ENCODE measurements around the gene SAMD4B.
"Not testable (repeated sequence)": the region's sequence is repeated elsewhere in the genome, so short reads cannot be mapped to it uniquely, and the experiment has no call there.

The SAMD4B gene

GRCh38 chr19:39310558-39311311, 31.5 kb upstream of the SAMD4B start:
- peak; percentile 77 for DNase-seq (ENCODE audit: low spot score)

- DNase-seq (ENCODE audit: low spot score), result no peak
Measured at GRCh38 chr19:39314016-39314728, 28.0 kb upstream of the SAMD4B start.

DNA sequence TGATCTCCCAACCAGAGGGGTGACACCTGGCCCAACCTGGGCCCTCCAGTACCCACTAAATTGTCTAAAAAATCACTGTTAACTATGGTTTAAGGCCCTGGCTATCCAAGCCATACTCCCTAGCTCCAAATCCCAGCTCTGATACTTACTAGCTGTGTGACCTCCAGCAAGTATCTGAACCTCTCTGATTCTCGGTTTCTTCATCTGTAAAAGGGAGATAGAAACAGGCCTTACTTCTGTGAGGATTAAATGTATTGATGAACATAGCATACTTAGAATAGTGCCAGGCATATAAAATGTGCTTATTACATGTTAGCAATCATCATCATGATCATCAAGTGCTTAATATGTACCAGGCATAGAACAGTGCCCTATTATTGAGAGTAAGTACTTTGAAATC, 26.3 kb upstream of the SAMD4B start:
- no peak for DNase-seq (ENCODE audit: low spot score)

DNA sequence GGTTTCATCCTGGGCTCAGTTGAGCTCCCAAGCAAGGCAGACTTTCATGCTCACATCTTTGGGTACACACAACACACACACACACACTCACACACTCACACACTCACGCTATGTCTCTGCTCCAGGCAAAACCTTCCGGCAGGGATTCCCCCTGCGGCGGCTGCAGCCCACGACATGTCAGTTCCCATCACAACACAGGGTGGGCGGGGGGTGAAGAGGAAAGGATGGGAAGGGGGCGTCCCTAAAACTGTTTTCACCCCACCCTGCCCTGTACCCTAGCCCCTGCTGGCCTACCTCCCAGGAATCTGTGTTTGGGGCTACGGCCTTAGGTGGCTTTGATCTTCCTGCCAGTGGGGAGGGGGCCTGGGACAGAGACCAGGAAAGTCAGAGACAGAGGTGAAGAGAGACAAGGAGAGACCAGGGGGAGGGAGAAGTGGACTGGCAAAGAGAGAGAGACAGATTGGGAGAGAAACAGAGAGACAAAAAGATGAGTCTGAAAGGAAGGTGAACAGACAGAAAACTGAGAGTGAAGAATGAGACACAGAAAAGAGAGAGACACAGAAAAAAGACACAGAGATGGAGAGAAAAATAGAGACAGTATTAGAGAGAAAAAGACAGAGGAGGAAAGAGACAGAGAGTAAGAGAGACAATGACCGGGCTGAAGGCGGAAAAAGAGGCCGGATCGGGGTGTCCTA, 25.4 kb upstream of the SAMD4B start:
- DNase-seq (ENCODE audit: low spot score), result no peak

- no peak for DNase-seq (ENCODE audit: low spot score)
Measured at GRCh38 chr19:39317476-39317875, 24.7 kb upstream of the SAMD4B start.

GRCh38 chr19:39318071-39318470, 24.1 kb upstream of the SAMD4B start:
- no peak for DNase-seq (ENCODE audit: low spot score)

GRCh38 chr19:39318690-39319089, 23.5 kb upstream of the SAMD4B start:
- DNase-seq (ENCODE audit: low spot score), result no peak

- DNase-seq (ENCODE audit: low spot score), result no peak
Measured at GRCh38 chr19:39319098-39319891, 22.9 kb upstream of the SAMD4B start.

- DNase-seq (ENCODE audit: low spot score), result peak; percentile 26
Measured at GRCh38 chr19:39319892-39320248, 22.4 kb upstream of the SAMD4B start.

DNA sequence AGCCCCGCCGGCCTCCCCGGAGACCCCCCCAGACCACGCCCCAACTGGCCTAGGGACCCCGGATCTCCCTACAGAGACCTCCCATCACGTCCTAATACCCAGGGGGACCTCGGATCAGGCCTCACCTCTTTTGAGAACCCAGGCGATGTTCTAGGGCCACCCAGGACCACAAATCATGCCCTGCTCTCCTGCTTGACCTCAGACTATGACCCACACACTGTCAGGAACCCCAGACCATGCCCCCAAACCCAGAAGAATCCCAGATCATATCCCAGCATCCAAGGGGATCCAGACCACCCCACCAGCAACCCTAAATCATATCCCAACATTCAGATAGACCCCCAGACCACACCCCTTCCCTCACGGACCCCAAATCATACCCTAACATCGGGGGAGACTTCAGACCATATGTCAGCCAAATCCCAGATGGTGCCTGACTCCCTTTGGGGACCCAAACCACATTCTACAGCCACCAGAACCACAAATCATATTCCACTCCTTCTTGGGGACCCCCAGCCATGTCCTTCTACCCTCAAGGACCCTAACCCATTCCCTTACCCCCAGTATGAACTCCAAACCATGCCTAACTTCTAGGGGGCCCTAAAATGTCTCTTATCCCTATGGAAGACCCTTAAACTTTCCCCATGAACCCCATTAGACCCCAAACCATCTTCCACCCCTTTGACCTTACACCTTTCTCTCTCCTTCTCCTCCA, 20.9 kb upstream of the SAMD4B start:
- no peak for DNase-seq (ENCODE audit: low spot score)

DNA sequence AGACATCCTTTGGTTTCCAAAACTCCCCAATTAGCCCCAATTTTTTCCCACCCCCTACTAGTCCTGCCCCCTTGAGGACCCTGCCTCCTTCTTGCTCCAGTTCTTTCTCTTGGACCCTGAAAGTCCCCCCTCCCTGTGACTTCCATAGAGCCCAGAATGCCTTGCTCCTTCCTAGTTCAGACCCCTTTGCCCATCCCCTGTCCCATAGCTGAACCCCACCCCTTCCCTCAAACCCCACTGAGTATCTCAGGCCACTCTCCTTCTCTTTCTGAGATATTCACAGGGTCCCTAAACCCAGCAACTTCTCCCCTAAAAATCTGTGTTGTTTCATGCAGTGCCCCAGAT, 20.4 kb upstream of the SAMD4B start:
- DNase-seq (ENCODE audit: low spot score), result no peak

GRCh38 chr19:39324242-39324842, 17.9 kb upstream of the SAMD4B start:
- DNase-seq (ENCODE audit: low spot score), result no peak

GRCh38 chr19:39325778-39326665, 16.2 kb upstream of the SAMD4B start:
- peak; percentile 52 for DNase-seq (ENCODE audit: low spot score)

DNA sequence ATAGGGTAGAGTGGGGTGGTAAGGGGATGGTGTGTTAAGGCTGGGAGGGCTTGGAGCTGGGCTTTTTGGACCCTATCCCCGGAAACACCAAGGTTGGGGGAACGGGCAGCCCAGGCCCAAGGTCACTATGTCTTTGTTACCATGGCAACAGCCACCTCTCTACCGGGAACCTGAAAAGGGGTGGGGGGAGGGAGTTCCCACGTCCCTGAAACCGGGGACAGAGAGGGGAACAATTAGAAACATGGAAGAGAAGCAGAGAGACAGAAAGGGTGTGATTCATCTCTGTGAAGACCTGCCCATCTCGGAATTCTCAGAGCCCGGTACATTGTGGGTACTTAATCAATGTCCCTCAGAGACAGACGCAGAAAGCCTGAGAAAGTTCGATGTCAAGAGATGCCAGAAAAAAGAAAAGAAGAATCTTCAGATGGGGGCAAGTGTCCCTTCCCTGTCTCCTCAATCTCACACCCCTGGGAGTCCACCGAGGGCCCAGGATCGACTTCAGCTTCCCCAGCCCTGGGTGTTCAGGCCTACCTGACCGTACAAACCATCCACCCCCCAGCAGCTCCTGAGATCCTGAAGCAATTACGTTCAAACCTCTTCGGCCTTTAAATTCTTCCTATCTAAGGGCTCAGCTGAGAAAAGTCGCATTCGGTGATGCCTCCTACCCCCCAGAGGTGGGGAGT, 14.7 kb upstream of the SAMD4B start:
- no peak for DNase-seq (ENCODE audit: low spot score)

DNA sequence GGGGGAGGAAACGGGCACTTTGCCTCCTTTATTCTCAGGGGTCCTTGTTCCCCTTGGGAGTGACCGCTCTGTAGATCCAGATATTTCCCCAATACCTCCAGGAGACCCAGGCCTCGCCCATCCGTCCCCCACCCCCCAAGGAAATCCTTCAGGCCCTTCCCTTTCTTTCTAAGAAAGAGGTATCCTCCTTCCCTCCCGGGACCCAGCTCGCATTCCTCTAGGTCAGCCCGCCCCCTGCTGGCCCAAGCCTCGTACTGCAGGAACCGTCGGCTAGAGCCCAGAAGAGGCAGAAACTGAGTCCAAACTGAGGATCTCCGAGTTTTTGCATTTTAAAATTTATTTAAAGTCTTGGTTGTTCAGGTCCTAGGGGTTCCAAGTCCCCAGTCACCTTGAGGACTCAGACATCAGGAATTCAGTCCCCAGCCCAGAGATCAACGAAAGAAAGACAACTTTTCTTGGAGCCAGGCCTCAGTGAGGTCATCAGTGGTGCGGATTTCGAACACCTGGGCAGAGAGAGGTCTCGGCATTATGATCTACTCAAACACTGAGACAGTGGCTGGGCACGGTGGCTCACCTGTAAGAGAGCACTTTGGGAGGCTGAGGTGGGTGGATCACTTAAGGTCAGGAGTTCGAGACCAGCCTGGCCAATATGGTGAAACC, 14.0 kb upstream of the SAMD4B start:
- DNase-seq (ENCODE audit: low spot score), result peak; percentile 86

DNA sequence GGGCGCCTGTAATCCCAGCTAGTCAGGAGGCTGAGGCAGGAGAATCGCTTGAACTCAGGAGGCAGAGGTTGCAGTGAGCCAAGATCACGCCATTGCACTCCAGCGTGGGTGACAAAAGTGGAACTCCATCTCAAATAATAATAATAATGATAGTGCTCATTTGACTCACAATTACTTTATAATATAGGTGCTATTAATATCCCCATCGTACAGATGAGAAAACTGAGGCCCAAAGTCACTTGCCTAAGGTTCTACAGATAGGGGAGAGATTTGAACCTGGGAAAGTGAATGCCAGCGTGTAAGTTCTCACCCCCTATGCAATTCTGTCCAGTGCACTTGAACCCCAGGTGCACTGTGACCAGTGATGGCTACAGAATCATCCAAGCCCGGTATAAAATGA, 12.3 kb upstream of the SAMD4B start:
- no peak for DNase-seq (ENCODE audit: low spot score)

DNA sequence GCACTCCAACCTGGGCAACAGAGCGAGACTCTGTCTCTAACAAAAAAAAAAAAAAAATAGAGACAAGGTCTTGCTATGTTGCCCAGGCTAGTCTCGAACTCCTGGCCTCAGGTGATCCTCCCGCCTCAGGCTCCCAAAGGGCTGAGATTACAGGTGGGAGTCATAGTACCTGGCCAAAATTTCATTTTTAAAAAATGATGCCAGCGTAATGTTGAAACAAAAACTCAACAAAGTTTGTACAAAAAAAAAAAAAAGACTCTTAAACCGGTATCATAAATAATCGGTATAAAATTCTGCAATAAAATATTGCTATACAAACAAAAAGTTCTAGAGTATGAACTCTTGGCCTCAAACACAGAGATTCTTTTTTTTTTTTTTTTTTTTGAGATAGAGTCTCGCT, 9.9 kb upstream of the SAMD4B start:
- DNase-seq (ENCODE audit: low spot score), result no peak

DNA sequence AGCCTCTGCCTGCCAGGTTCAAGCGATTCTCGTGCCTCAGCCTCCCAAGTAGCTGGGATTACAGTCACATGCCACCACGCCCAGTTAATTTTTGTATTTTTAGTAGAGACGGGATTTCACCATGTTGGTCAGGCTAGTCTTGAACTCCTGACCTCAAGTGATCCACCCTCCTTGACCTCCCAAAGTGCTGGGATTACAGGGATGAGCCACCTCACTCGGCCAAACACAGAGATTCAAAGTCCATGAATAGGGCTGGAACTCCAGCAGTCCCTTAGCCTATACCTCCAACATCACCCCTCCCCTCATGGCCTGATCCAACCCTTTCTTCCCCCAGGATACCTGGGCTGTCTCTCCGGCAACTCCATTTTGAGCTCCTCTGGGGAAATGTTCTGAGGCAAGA, 9.5 kb upstream of the SAMD4B start:
- not testable (repeated sequence) for DNase-seq (ENCODE audit: low spot score)

DNA sequence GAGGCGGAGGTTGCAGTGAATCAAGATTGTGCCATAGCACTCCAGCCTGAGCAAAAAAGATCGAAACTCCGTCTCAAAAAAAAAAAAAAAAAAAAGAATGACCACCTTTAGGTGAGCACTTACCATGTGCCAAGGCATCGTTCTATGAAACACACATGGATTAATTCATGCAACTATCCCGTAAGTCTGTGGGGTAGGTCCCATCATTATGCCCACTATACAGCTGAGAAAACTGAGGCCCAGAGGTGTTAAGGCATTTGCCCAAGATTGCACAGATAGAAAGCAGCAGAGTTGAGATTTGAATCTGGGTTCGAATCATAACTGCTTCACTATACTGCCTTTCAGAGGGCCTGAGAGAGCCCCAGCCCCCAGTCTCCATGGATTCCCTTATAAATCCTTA, 8.7 kb upstream of the SAMD4B start:
- no peak for DNase-seq (ENCODE audit: low spot score)

All from iPS-NIHi11 (cell line).